ENCODE measurements around the gene HS6ST2.

- TF ChIP-seq POLR2AphosphoS5 (IDR thresholded peaks at IDR 0.05; ENCODE audit: control insufficient read depth, insufficient read depth, low read depth, low read length) (no peak), NFYB (IDR thresholded peaks at IDR 0.05; ENCODE audit: extremely low read depth, insufficient read length) (no peak), KDM1A (IDR thresholded peaks at IDR 0.05) (no peak), SOX6 (IDR thresholded peaks at IDR 0.05) (no peak), USF2 (CRISPR knock-in tag; IDR thresholded peaks at IDR 0.05) (no peak), EGR1 (conservative IDR thresholded peaks at IDR 0.05) (no peak), SRF (CRISPR knock-in tag; IDR thresholded peaks at IDR 0.05) (no peak), BRCA1 (IDR thresholded peaks at IDR 0.05) (no peak), BRCA1 (CRISPR knock-in tag; IDR thresholded peaks at IDR 0.05) (no peak), ZNF449 (CRISPR knock-in tag; IDR thresholded peaks at IDR 0.05) (no peak)
Measured at GRCh38 chrX:132837967-132838366, 120.5 kb downstream of the HS6ST2 start.

All from K562 (cell line).